CD14-positive monocyte (primary cell): ENCODE data around the gene CAVIN3. TPM values are rescaled to one million over a fixed set of nuclear protein-coding genes. Genes with fewer than 3 reads are reported as not detected.

ENCODE experiments used
- DNase-seq, 3 donors: peaks; one replicate each; pipeline ENCODE4 v3.0.0-alpha.2; 2011 to 2022
- H2AFZ ChIP-seq: 2 replicates; pipeline ENCODE4 v1.6.0; 2012; ENCODE audit warnings: mild to moderate bottlenecking, low read depth, low read length, inconsistent platforms; ENCODE audit not compliant: insufficient read depth, poor library complexity, severe bottlenecking
- H3K27ac ChIP-seq, 2 donors: 1 replicate in 1 of 2; 2 replicates in 1 of 2; pipeline ENCODE4 v1.5.1; 2012 to 2013; ENCODE audit warnings: low read length in 2 of 2, control low read depth in 1 of 2, inconsistent platforms in 1 of 2, low read depth in 1 of 2, mild to moderate bottlenecking in 1 of 2
- H3K27me3 ChIP-seq, 2 donors: one replicate each; pipeline versions ENCODE4 v1.6.0 to v1.6.1; 2011 to 2013; ENCODE audit warnings: low read length in 2 of 2; ENCODE audit not compliant: control insufficient read depth in 2 of 2, insufficient read depth in 2 of 2
- H3K36me3 ChIP-seq, 2 donors: replicated peaks in 1 of 2; 1 replicate in 1 of 2; 2 replicates in 1 of 2; pipeline versions ENCODE4 v1.5.1 to v1.6.1; 2012 to 2013; ENCODE audit warnings: low read length in 2 of 2, control low read depth in 1 of 2, inconsistent platforms in 1 of 2, mild to moderate bottlenecking in 1 of 2; ENCODE audit not compliant: insufficient read depth in 2 of 2, control insufficient read depth in 1 of 2
- H3K4me1 ChIP-seq, 2 donors: 1 replicate in 1 of 2; 2 replicates in 1 of 2; pipeline versions ENCODE4 v1.5.1 to v1.6.1; 2012 to 2013; ENCODE audit warnings: low read length in 2 of 2, control low read depth in 1 of 2, inconsistent platforms in 1 of 2, mild to moderate bottlenecking in 1 of 2, moderate library complexity in 1 of 2; ENCODE audit not compliant: insufficient read depth in 2 of 2, control insufficient read depth in 1 of 2
- H3K4me2 ChIP-seq: replicated peaks from 2 replicates; pipeline ENCODE3; 2012; ENCODE audit warnings: low read length, moderate library complexity, mild to moderate bottlenecking; ENCODE audit not compliant: poor library complexity, severe bottlenecking; ENCODE audit errors: extremely low read depth
- H3K4me3 ChIP-seq, 3 experiments: fragments of 200-600 bp in 1 of 3; sonication (generic) in 1 of 3; replicated peaks in 1 of 3; 1 replicate in 2 of 3; 2 replicates in 1 of 3; pipeline ENCODE4 v1.5.1; 2011 to 2013; ENCODE audit warnings: low read length in 3 of 3, mild to moderate bottlenecking in 3 of 3, control low read depth in 2 of 3, low read depth in 2 of 3, inconsistent platforms in 1 of 3, moderate library complexity in 1 of 3
- H3K79me2 ChIP-seq: 2 replicates; pipeline ENCODE4 v1.6.0; 2012; ENCODE audit warnings: mild to moderate bottlenecking, control low read depth, inconsistent platforms, low read length, moderate library complexity; ENCODE audit not compliant: insufficient read depth
- H3K9ac ChIP-seq: 2 replicates; pipeline ENCODE4 v1.6.0; 2017; ENCODE audit warnings: low read length, mild to moderate bottlenecking; ENCODE audit not compliant: insufficient read depth, poor library complexity, severe bottlenecking
- H3K9me3 ChIP-seq, 2 donors: replicated peaks in 1 of 2; 1 replicate in 1 of 2; 2 replicates in 1 of 2; pipeline versions ENCODE4 v1.5.1 to v1.6.1; 2012 to 2013; ENCODE audit warnings: low read length in 2 of 2, control low read depth in 1 of 2; ENCODE audit not compliant: control insufficient read depth in 1 of 2, insufficient read depth in 1 of 2
- H4K20me1 ChIP-seq: 2 replicates; pipeline ENCODE4 v1.6.0; 2012; ENCODE audit warnings: mild to moderate bottlenecking, low read length, control low read depth, moderate library complexity; ENCODE audit not compliant: insufficient read depth
- H3K27ac Mint-ChIP-seq, 7 donors: one replicate each; pipeline ENCODE4 v1.8.0; 2020; ENCODE audit warnings: mild to moderate bottlenecking in 7 of 7, mixed read lengths in 7 of 7, moderate library complexity in 6 of 7, inconsistent platforms in 2 of 7
- H3K27me3 Mint-ChIP-seq, 3 donors: one replicate each; pipeline ENCODE4 v1.8.0; 2021 to 2022; ENCODE audit warnings: low read depth in 3 of 3, mild to moderate bottlenecking in 3 of 3, mixed read lengths in 3 of 3, moderate library complexity in 3 of 3, inconsistent platforms in 1 of 3
- H3K36me3 Mint-ChIP-seq, 2 donors: one replicate each; pipeline ENCODE4 v1.8.0; 2020; ENCODE audit warnings: mixed read lengths in 2 of 2, inconsistent platforms in 1 of 2, mild to moderate bottlenecking in 1 of 2
- H3K4me1 Mint-ChIP-seq: one replicate; pipeline ENCODE4 v1.8.0; 2020; ENCODE audit warnings: mild to moderate bottlenecking, mixed read lengths
- H3K4me3 Mint-ChIP-seq, 2 donors: one replicate each; pipeline ENCODE4 v1.8.0; 2020; ENCODE audit warnings: mild to moderate bottlenecking in 2 of 2, mixed read lengths in 2 of 2, moderate library complexity in 1 of 2
- H3K9me3 Mint-ChIP-seq, 7 donors: one replicate each; pipeline ENCODE4 v1.8.0; 2020 to 2022; ENCODE audit warnings: mixed read lengths in 7 of 7, mild to moderate bottlenecking in 6 of 7, moderate library complexity in 6 of 7, inconsistent platforms in 2 of 7
- WGBS: methylation state at CpG from one replicate; pipeline ENCODE4 v1.1.5; 2013; ENCODE audit warnings: missing lambda C conversion rate; ENCODE audit not compliant: insufficient coverage; 5-methylcytosine and 5-hydroxymethylcytosine counted together
- intact Hi-C, 2 donors: fragments of 100-400 bp; cut with micrococcal nuclease; formaldehyde crosslinking; loops; one replicate each; pipeline versions ENCODE4 v1.15.0 to v1.15.1; 2023
- polyA plus RNA-seq, 3 donors: library from polyadenylated mRNA; depleted of rRNA in 1 of 3; unstranded in 2 of 3; stranded (reverse) in 1 of 3; fragments of 300-500 nt in 2 of 3; fragments of >200 nt in 1 of 3; fragmentation: Illumina TruSeq in 2 of 3; gene quantifications; 1 replicate in 2 of 3; 2 replicates in 1 of 3; pipeline ENCODE4 v1.2.3, GENCODE V29; 2012 to 2021
- TF ChIP-seq, protein P1 (sequence below): fragments of 200-600 bp; IDR thresholded peaks from one replicate; pipeline ENCODE4 v1.8.0; 2022; ENCODE audit warnings: antibody characterized with exemption, mild to moderate bottlenecking

CAVIN3 gene
- polyA plus RNA-seq, 3 donors, result 3.1 to 13.6 (median 11.2) TPM

DNA sequence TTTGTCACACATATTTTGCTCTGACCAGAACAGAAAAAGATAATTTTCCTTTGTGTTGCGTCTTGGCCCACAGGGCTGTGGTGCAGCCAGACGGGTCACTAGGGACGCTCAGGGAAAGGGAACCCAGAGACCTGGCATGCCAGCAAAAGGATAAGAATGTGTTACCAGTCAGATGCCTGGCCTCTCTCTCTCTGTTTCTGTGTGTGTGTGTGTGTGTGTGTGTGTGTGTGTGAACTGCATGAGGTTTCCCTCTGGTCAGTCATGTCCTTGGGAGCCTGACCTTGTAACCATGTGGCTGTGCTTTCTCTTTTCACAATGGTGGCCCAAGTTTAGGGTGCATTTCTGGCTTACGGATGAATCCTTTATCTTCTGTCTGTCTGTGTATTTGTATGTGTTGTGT, 35.3 kb downstream of the CAVIN3 start:
- H3K36me3 ChIP-seq, result no peaks in the 10 kb centered on the region
- H3K36me3 Mint-ChIP-seq, result no peaks in the 10 kb centered on the region
- H3K27me3 Mint-ChIP-seq, result peaks cover 30 to 44% (median 43%) of the 10 kb centered on the region in 3 donors
- H3K4me1 Mint-ChIP-seq, result peaks cover 8% of the 10 kb centered on the region
- no peaks in the 10 kb centered on the region for H3K4me1 ChIP-seq
- H3K9ac ChIP-seq, result no peak overlapping the region
- no peak overlapping the region for H3K4me2 ChIP-seq
- H3K79me2 ChIP-seq, result no peaks in the 10 kb centered on the region
- no peak overlapping the region for H3K27ac ChIP-seq
- peaks cover 0 to 14% (median 2%) of the 10 kb centered on the region in 7 donors for H3K9me3 Mint-ChIP-seq
- intact Hi-C loops, result no loop called here
- H2AFZ ChIP-seq, result no peak overlapping the region
- TF ChIP-seq, protein P1, sequence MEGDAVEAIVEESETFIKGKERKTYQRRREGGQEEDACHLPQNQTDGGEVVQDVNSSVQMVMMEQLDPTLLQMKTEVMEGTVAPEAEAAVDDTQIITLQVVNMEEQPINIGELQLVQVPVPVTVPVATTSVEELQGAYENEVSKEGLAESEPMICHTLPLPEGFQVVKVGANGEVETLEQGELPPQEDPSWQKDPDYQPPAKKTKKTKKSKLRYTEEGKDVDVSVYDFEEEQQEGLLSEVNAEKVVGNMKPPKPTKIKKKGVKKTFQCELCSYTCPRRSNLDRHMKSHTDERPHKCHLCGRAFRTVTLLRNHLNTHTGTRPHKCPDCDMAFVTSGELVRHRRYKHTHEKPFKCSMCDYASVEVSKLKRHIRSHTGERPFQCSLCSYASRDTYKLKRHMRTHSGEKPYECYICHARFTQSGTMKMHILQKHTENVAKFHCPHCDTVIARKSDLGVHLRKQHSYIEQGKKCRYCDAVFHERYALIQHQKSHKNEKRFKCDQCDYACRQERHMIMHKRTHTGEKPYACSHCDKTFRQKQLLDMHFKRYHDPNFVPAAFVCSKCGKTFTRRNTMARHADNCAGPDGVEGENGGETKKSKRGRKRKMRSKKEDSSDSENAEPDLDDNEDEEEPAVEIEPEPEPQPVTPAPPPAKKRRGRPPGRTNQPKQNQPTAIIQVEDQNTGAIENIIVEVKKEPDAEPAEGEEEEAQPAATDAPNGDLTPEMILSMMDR, result no peak
- no peak overlapping the region for H3K27ac Mint-ChIP-seq
- H4K20me1 ChIP-seq, result no peaks in the 10 kb centered on the region
- peak overlapping the region in 1 of 2 donors; percentile 43 for H3K4me3 Mint-ChIP-seq
- no peak for DNase-seq
- WGBS, result 100% methylated on average over 3 of the region's 4 CpGs
- H3K27me3 ChIP-seq, result peaks cover 15 to 21% of the 10 kb centered on the region in 2 donors
- no peak overlapping the region for H3K4me3 ChIP-seq
- H3K9me3 ChIP-seq, result no peaks in the 10 kb centered on the region

DNA sequence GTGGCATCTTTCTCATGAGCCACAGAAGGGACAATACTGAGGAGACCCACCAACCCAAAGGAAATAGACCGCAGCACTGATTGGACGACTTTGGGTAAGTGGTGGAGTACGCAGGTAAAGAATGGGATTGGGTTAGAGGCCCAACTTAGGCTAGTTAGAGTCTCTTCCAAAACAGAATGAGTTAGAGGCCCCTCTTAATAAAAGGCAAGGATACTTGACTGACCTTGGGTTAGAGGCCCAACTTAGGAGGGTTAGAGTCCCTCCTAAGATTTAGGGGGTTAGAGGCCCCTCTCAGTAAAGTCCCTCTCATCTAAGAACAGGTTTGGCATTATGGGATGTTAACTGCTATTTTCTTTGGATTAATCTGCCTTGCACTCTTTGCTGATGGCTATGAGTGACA, 36.1 kb downstream of the CAVIN3 start:
- 93% methylated on average over 3 of the region's 3 CpGs for WGBS
- Histone ChIP-seq H3K9me3 (no peaks in the 10 kb centered on the region), H3K79me2 (no peaks in the 10 kb centered on the region), H3K36me3 (no peaks in the 10 kb centered on the region), H4K20me1 (no peaks in the 10 kb centered on the region), H3K27ac (no peak overlapping the region), H3K9ac (no peak overlapping the region), H3K4me2 (no peak overlapping the region), H3K27me3 (peaks cover 13 to 16% of the 10 kb centered on the region in 2 donors), H2AFZ (no peak overlapping the region), H3K4me3 (no peak overlapping the region), H3K4me1 (no peaks in the 10 kb centered on the region)
- H3K36me3 Mint-ChIP-seq, result no peaks in the 10 kb centered on the region
- no peak for DNase-seq
- no peak overlapping the region for H3K4me3 Mint-ChIP-seq
- peaks cover 30 to 38% (median 37%) of the 10 kb centered on the region in 3 donors for H3K27me3 Mint-ChIP-seq
- peaks cover 0 to 14% (median 2%) of the 10 kb centered on the region in 7 donors for H3K9me3 Mint-ChIP-seq
- H3K4me1 Mint-ChIP-seq, result peaks cover 8% of the 10 kb centered on the region
- TF ChIP-seq, protein P1, result no peak
- no peak overlapping the region for H3K27ac Mint-ChIP-seq
- intact Hi-C loops, result no loop called here
